ENCODE data around the gene MICU1.
"Not testable (repeated sequence)": the region's sequence is repeated elsewhere in the genome, so short reads cannot be mapped to it uniquely, and the experiment has no call there.

- TF ChIP-seq POLR2A, CTCF (IDR thresholded peaks at IDR 0.05): not testable (repeated sequence)
These were observed 158.8 kb downstream of the MICU1 start for GRCh38 chr10:72467064-72467463.
